ENCODE measurements around the gene SFRP5.

DNA sequence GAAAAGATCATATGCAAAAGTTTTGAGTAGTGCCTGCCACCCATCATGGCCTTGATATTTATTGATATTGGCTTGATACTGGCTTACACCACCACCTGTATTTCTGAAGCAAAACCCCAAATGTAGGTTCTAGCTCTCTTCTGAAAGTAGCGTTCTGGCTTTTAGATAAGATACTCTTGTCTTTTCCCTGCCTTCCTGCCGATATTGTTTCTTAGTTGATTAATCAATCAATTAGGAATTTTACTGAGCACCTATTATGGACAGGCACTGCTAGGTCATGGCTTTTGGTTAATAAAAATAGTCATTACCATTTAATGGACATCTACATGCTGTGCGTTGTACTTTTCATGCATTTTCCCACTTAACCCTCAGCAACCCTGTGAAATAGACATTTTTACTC lies 7.9 kb downstream of the SFRP5 start:
- TF ChIP-seq, protein P1, sequence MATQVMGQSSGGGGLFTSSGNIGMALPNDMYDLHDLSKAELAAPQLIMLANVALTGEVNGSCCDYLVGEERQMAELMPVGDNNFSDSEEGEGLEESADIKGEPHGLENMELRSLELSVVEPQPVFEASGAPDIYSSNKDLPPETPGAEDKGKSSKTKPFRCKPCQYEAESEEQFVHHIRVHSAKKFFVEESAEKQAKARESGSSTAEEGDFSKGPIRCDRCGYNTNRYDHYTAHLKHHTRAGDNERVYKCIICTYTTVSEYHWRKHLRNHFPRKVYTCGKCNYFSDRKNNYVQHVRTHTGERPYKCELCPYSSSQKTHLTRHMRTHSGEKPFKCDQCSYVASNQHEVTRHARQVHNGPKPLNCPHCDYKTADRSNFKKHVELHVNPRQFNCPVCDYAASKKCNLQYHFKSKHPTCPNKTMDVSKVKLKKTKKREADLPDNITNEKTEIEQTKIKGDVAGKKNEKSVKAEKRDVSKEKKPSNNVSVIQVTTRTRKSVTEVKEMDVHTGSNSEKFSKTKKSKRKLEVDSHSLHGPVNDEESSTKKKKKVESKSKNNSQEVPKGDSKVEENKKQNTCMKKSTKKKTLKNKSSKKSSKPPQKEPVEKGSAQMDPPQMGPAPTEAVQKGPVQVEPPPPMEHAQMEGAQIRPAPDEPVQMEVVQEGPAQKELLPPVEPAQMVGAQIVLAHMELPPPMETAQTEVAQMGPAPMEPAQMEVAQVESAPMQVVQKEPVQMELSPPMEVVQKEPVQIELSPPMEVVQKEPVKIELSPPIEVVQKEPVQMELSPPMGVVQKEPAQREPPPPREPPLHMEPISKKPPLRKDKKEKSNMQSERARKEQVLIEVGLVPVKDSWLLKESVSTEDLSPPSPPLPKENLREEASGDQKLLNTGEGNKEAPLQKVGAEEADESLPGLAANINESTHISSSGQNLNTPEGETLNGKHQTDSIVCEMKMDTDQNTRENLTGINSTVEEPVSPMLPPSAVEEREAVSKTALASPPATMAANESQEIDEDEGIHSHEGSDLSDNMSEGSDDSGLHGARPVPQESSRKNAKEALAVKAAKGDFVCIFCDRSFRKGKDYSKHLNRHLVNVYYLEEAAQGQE (IDR thresholded peaks at IDR 0.05; ENCODE audit: low read depth): no peak
- TF ChIP-seq EP300 (IDR thresholded peaks at IDR 0.05; ENCODE audit: borderline replicate concordance) (no peak), TAF1 (IDR thresholded peaks at IDR 0.05; ENCODE audit: low read depth) (no peak), TCF12 (IDR thresholded peaks at IDR 0.05; ENCODE audit: low read depth) (no peak), EGR1 (IDR thresholded peaks at IDR 0.05) (no peak), CEBPB (IDR thresholded peaks at IDR 0.05) (no peak), ZBTB7A (IDR thresholded peaks at IDR 0.05; ENCODE audit: low read depth) (no peak), RAD21 (IDR thresholded peaks at IDR 0.05; ENCODE audit: low read depth) (no peak), YY1 (IDR thresholded peaks at IDR 0.05; ENCODE audit: low read depth) (no peak), FOXM1 (IDR thresholded peaks at IDR 0.05; ENCODE audit: borderline replicate concordance, low read depth) (no peak)
- TF ChIP-seq, protein P2, sequence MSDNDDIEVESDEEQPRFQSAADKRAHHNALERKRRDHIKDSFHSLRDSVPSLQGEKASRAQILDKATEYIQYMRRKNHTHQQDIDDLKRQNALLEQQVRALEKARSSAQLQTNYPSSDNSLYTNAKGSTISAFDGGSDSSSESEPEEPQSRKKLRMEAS (IDR thresholded peaks at IDR 0.05): no peak
- TF ChIP-seq, protein P3, sequence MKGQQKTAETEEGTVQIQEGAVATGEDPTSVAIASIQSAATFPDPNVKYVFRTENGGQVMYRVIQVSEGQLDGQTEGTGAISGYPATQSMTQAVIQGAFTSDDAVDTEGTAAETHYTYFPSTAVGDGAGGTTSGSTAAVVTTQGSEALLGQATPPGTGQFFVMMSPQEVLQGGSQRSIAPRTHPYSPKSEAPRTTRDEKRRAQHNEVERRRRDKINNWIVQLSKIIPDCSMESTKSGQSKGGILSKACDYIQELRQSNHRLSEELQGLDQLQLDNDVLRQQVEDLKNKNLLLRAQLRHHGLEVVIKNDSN (IDR thresholded peaks at IDR 0.05): no peak

Measured in Ishikawa (cell line).